ENCODE data around the gene NELFA. TPM values are rescaled to one million over a fixed set of nuclear protein-coding genes. Genes with fewer than 3 reads are reported as not detected.
"Not testable (repeated sequence)": the region's sequence is repeated elsewhere in the genome, so short reads cannot be mapped to it uniquely, and the experiment has no call there.

NELFA gene
- total RNA-seq, 1 experiment from 2014 or later, result 14.7 TPM

DNA sequence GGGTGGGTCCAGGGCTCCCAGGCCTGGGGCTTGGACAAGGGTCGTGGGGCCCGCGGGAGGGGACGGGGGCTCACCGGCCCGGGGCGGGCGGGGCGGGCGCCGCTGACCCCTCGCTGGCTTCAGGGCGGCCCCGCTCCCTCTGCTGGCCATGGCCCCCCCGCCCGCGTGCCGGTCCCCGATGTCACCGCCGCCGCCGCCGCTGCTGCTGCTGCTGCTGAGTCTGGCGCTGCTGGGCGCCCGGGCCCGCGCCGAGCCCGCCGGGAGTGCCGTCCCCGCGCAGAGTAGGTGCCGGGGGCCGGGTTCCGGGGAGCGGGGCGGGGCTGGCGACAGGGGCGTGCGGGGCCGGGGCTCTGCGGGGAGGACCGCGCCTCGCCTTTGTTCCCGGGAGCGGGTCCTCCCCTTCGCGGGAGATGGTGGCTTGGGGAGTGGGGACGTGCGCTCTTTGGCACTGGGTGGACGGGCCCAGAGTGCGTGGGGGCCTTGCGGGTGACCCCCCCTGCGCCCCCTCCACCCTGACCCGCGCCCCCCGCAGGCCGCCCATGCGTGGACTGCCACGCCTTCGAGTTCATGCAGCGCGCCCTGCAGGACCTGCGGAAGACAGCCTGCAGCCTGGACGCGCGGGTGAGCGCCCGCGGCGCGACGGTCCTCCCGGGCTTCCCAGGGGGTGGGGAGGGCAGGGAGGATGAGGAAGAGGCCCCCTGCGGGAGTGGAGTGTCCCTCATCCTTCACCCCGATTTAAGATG, 33.6 kb upstream of the NELFA start:
- DNase-seq (ENCODE audit: low read depth, low spot score), result no peak
- in situ Hi-C loops (cut with HindIII; ENCODE audit: low pct_unique_long_range_greater_than_20kb, low sequenced_read_pairs), result no loop called here

DNA sequence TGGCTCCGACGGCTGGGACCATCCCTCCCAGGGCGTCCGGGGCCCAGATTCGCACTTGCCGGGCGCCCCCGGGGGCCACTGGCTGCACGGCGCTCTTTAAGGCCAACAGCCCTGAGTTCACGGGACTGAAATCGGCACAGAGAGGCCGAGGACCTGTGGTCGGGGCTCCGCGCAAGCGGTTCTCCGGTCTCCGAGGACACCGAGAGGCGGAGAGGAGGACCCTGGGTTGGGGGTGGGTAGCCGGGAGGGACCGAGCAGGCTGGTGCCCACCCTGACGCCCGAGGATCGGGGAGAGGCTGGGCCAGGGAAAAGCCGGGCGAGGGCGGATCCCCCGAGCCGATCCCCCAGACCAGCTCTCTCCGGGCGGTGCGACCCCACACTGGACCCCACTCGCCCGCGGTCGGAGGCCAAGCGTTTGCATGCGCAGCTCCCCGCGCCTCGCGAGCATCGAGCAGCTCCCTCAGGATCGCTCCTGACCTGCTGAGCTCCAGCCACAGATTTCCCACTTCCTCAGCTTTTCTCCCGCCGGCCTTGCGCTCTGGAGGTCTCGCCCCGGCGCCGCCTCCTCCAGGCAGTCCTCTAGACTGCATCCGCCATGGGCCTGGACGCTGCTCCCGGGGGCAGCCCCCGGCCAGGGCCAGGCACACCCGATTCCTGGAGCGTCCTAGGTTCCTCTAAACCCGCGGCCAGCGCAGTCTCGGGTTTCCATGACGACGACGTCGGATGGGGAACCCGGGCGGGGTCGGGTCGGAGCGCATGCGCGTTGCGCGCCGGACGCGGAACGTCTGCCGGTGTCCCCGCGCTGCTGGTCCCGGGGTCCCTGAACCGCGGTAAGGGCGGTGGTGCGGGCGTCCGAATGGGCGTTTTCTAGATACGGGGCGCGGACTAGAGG, 32.7 kb upstream of the NELFA start:
- in situ Hi-C loops (cut with HindIII; ENCODE audit: low pct_unique_long_range_greater_than_20kb, low sequenced_read_pairs), result no loop called here
- DNase-seq (ENCODE audit: low read depth, low spot score), result peak; percentile 85

DNA sequence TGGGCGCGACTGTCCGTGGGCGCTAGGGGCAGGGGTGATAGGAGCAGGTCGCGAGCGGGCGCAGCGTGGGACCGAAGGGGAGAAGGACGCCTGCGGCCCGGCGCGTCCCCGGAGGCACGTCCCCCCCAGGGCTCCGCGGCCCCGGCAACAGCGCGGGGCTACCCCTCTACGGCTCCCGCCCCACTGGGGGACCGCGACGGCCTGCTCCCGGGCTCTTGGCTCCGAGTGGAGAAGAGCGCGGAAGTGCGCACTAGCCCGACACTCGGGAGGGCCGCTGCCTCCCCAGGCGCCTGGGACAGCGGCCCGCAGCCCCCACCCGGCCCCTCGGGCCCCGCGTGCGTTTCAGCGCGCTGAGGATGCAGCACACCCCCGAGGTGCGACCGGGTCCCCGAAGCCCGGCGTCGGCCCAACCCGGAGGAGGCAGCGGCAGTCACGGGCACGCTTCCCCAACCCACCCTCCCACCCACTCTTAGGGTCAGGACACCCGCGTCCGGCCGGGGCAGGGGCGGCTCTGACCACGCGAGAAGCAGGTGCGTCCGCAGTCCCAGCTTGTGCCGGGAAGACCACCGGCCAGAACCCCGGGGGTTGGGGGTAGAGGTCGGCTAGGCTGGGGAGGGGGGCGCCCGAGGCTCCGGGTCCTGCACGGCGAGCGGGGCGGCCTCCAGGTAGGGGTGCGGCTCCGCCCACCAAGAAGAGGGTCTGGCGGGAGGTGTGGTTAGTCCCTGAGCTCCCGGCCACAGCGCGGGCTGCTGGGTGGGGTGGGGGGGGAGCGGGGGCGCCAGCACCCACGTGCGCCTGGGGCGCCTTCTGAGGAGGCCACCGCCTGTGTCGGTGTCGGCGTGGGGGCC, 31.8 kb upstream of the NELFA start:
- in situ Hi-C loops (cut with HindIII; ENCODE audit: low pct_unique_long_range_greater_than_20kb, low sequenced_read_pairs), result no loop called here
- no peak for DNase-seq (ENCODE audit: low read depth, low spot score)

DNA sequence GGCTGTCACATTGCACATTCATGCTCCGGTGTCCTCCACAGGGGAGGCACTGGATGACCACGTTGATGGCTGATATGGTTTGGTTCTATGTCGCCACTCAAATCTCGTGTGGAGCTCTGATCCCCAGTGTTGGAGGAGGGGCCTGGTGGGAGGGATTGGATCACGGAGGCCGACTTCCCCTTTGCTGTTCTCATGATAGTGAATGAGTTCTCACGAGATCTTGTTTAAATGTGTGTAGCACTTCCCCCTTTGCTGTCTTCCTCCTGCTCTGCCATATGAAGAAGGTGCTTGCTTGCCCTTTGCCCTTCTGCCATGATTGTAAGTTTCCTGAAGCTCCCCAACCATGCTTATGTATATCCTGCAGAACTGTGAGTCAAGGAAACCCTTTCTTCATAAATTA, 28.1 kb upstream of the NELFA start:
- no peak for DNase-seq (ENCODE audit: low read depth, low spot score)
- in situ Hi-C loops (cut with HindIII; ENCODE audit: low pct_unique_long_range_greater_than_20kb, low sequenced_read_pairs), result no loop called here

DNA sequence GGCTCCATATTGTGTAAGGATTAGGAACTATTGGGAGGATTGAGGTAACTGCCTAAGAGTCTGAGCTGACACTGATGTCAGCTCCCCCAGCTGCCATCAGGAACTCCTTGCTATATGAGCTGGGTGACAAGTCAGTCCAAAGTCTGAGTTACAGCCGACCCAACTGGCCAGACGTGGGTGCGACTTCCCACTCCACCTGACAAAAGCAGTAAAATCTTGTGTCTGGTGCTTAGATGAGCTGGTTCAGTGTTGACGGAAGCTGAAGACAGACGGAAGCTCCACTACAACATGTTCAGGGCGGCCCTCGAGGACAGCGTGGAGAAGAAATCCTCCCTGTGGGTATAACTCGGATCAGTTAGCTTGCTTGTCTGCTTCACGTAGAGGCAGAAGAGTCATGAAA, 27.6 kb upstream of the NELFA start:
- DNase-seq (ENCODE audit: low read depth, low spot score), result no peak
- in situ Hi-C loops (cut with HindIII; ENCODE audit: low pct_unique_long_range_greater_than_20kb, low sequenced_read_pairs), result no loop called here

DNA sequence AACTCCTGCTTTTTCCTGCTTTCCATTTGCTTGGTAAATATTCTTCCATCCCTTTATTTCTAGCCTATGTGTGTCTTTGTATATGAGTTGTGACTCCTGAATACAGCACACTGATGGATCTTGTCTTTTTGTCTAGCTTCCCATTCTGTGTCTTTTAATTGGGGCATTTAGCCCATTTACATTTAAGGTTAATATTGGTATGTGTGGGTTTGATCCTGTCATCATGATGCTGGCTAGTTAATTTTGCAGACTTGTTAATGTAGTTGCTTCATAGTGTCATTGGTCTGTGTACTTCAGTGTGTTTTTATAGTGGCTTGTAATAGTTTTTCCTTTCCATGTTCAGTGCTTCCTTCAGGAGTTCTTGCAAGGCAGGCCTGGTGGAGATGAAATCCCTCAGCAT, 22.4 kb upstream of the NELFA start:
- in situ Hi-C loops (cut with HindIII; ENCODE audit: low pct_unique_long_range_greater_than_20kb, low sequenced_read_pairs); DNase-seq (ENCODE audit: low read depth, low spot score): not testable (repeated sequence)

DNA sequence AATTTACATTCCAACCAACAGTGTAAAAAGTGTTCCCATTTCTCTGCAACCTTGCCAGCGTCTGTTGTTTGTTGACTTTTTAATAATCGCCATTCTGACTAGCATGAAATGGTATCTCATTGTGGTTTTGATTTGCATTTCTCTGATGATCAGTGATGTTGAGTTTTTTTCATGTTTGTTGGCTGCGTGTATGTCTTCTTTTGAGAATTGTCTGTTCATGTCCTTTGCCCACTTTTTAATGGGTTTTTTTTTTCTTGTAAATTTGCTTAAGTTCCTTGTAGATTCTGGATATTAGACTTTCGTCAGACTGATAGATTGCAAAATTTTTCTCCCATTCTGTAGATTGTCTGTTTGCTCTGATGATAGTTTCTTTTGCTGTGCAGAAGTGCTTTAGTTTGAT, 18.3 kb upstream of the NELFA start:
- DNase-seq (ENCODE audit: low read depth, low spot score); in situ Hi-C loops (cut with HindIII; ENCODE audit: low pct_unique_long_range_greater_than_20kb, low sequenced_read_pairs): not testable (repeated sequence)

DNA sequence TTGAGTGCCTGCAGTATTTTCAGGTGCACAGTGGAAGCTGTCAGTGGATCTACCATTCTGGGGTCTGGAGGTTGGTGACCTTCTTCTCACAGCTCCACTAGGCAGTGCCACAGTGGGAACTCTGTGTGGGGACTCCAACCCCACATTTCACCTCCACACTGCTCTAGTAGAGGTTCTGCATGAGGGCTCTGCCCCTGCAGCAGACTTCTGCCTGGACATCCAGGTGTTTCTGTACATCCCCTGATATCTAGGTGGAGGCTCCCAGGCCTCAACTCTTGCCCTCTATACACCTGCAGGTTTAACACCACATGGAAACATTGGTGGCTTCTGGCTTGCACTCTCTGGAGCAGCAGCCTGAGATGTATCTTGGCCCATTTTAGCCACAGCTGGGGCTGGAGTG, 17.0 kb upstream of the NELFA start:
- no peak for DNase-seq (ENCODE audit: low read depth, low spot score)
- in situ Hi-C loops (cut with HindIII; ENCODE audit: low pct_unique_long_range_greater_than_20kb, low sequenced_read_pairs), result no loop called here

DNA sequence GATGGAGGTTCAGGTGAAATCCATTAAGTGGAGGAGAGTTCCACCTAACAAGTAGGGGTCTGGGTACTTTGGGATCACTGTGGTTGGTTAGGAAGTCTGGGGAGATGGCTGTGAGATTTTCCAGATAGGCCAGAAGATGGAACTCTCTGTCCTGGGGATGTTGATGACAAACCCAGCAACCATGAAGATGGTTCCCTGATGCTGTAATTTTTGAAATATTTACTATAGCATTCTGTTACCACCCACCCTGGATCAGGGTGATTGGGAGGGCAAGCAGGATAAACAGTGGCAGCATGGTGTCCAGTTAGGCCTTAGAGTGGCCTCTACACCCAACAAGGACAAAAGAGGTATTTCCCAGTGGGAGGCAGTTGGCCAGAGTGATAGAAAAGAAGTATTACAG, 15.9 kb upstream of the NELFA start:
- in situ Hi-C loops (cut with HindIII; ENCODE audit: low pct_unique_long_range_greater_than_20kb, low sequenced_read_pairs), result no loop called here
- no peak for DNase-seq (ENCODE audit: low read depth, low spot score)

DNA sequence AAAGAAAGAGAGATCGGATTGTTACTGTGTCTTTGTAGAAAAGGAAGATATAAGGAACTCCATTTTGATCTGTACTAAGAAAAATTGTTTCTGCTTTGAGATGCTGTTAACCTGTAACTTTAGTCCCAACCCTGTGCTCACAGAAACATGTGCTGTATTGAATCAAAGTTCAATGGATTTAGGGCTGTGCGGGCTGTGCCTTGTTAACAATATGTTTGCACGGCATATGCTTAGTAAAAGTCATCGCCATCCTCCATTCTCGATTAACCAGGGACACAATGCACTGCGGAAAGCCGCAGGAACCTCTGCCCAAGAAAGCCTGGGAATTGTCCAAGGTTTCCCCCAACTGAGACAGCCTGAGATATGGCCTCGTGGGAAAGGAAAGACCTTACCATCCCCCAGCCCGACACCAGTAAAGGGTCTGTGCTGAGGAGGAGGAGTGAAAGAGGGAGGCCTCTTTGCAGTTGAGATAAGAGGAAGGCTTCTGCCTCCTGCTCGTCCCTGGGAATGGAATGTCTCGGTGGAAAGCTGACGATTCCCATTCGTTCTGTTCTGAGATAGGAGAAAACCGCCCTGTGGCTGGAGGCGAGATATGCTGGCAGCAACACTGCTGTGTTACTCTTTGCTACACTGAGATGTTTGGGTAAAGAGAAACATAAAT, 12.7 kb upstream of the NELFA start:
- in situ Hi-C loops (cut with HindIII; ENCODE audit: low pct_unique_long_range_greater_than_20kb, low sequenced_read_pairs); DNase-seq (ENCODE audit: low read depth, low spot score): not testable (repeated sequence)

DNA sequence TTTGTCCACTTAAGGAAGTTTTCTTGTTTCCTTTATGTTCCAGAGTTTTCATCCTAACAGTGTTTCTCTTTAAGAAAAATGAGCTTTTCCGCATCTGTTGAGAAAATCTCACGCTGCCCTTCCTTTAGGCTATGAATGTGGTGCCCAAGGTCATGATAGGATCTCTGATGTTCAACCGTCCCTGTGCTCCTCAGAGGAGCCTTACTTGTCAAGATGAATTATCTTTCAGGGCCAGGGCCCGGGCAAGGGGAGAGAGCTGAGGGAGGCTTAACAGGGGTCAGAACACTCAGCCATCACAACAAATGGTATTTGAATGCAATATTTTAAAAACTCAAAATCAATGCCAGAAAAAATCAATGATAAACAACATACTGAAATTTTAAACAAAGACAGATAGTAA, 6.2 kb upstream of the NELFA start:
- in situ Hi-C loops (cut with HindIII; ENCODE audit: low pct_unique_long_range_greater_than_20kb, low sequenced_read_pairs), result no loop called here

DNA sequence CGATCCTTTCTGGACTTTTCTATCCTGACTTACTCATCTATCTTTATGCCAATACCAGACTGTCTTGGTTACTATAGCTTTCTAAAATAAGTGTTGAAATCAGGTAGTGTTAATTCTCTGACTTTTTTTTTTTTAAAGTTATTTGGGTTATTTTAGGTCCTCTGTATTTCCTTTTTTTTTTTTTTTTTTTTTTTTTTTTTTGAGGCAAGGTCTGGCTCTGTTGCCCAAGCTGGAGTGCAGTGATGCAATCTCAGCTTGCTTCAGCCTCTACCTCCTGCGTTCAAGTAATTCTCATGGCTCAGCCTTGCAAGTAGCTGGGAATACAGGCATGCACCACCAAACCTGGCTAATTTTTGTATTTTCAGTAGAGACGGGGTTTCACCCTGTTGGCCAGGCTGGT, 2.8 kb upstream of the NELFA start:
- in situ Hi-C loops (cut with HindIII; ENCODE audit: low pct_unique_long_range_greater_than_20kb, low sequenced_read_pairs), result no loop called here
- DNase-seq (ENCODE audit: low read depth, low spot score), result no peak

More for the DNA sequence above, 6.2 kb upstream of the NELFA start:
- DNase-seq (ENCODE audit: low read depth, low spot score), result no peak

DNA sequence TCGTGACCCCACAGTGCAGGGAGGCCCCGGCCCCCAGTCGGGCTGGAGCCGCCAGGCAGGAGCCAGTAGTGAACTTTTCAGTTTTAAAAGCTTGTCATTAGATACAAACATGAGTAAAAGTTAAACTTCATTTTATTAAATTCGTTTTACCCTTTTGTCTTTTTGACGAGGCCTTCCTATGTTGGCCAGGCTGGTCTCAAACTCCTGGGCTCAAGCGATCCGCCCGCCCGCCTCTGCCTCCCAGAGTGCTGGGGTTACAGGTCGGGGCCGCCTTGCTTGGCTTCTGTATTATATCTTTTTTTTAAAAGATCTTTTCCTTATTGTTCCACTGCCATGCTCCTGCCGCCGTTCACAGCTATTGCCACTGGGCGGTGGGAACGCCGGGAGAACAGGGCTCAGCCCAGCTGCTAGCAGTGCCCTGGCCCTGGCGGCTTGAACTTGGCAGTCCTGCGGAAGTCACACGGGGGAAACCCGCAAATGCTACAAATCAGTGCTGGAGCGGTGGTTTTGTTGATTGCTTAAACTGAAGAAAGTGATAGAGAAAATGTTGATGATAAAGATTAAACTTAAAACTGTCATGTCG, 968 bp upstream of the NELFA start:
- peak; percentile 72 for DNase-seq (ENCODE audit: low read depth, low spot score)
- in situ Hi-C loops (cut with HindIII; ENCODE audit: low pct_unique_long_range_greater_than_20kb, low sequenced_read_pairs), result no loop called here

DNA sequence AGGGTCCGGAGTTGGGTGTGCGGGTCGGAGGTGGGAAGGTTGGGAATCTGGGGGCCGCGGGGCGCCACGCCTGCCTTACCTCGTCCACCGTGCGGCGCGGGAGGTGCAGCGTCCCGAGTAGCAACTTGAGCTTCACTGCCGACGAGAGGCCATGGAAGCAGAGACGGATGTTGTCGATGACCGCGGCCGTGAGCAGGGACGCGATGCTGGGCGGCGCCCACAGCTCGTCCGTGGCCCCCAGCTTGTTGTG, 178 bp downstream of the NELFA start:
- DNase-seq (ENCODE audit: low read depth, low spot score), result no peak
- in situ Hi-C loops (cut with HindIII; ENCODE audit: low pct_unique_long_range_greater_than_20kb, low sequenced_read_pairs), result no loop called here

DNA sequence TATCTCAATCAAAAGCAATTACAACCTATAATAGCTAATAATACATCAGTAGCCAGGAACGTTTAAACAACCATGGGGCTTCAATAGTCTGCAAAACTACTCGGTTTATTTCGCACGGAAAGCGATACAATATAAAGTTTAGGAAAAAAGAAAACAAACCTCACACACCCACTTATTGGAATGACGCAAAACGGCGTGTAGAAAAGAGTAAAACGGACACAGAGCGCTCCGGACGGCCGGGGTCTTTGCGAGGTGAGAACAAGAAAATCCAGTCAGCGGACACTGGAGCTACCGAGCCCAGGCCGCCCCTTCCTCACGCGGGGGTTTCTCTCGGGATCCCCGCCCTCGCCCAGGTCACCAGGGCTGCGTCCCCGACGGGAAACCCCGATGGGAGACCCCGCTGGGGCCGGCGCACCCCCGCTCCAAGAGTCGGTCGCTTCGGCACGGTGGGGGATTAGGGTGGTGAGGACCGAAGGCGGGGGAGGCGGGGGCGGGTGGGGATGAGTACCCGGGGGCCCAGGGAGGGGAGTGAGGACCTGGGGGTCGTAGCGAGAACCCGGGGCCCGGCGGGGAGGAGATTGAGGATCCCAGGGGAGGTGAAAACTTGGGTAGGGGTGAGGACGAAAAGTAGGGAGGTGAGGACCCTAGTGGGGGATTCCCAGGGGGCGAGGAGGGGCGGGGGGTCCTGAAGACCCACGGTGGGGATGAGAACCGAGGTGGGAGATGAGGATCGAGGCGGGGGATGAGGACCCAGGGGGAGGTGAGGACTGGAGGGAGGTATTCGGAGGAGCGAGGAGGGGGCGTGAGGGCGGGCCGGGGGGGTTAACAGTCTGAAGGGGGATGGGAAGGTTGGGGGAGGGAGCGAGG, 737 bp downstream of the NELFA start:
- DNase-seq (ENCODE audit: low read depth, low spot score), result no peak
- in situ Hi-C loops (cut with HindIII; ENCODE audit: low pct_unique_long_range_greater_than_20kb, low sequenced_read_pairs), result no loop called here

DNA sequence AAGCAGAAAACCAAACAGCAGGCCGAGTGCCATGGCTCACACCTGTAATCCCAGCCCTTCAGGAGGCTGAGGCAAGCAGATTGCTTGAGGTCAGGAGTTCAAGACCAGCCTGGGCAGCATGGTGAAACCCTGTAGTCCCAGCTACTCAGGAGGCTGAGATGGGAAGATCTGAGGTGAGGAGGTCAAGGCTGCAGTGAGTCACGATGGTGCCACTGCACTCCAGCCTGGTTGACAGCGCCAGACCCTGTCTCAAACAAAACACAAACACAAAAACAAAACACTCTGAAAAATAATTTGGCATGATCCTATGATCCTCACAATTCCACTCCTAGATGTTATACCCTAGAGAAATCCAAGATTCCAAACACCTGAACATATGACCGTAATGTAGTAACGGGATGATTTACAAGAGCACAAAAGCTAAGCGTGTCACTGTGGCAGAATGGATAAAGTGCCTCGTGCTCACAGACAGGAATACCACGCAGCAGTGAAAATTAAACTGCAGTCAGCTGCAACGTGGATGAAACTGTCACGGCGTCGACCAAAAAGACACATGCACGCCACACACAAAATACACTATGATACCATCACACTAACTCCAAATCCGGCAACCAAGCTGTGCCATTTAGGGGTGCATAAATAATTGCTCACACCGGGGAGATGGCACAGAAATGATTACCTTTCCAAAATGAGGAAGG, 1.7 kb downstream of the NELFA start:
- DNase-seq (ENCODE audit: low read depth, low spot score), result no peak
- in situ Hi-C loops (cut with HindIII; ENCODE audit: low pct_unique_long_range_greater_than_20kb, low sequenced_read_pairs), result no loop called here

All from SK-MEL-5 (cell line).